ENCODE results near the gene SZRD1.

Gene SZRD1

DNA sequence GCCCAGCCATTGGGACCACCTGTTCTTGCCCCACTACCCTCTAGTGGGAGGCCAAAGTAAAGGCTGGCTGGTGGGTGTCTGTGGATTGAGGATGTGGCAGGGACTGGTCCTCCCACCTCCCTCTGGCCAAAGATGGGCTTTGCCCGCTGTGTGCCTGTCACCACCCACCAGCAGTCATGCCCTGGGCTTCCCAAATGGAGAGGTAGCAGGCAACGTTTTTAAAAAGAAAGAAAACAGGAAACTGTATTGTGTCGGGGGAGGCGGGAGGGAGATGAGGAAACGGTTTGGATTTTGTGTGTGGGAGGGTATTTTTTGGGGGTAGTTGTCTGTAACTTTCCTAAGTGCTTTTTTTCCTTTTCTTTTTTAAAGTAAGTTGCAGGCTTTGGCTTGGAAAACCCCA, 30.1 kb downstream of the SZRD1 start:
- no peak for DNase-seq

DNA sequence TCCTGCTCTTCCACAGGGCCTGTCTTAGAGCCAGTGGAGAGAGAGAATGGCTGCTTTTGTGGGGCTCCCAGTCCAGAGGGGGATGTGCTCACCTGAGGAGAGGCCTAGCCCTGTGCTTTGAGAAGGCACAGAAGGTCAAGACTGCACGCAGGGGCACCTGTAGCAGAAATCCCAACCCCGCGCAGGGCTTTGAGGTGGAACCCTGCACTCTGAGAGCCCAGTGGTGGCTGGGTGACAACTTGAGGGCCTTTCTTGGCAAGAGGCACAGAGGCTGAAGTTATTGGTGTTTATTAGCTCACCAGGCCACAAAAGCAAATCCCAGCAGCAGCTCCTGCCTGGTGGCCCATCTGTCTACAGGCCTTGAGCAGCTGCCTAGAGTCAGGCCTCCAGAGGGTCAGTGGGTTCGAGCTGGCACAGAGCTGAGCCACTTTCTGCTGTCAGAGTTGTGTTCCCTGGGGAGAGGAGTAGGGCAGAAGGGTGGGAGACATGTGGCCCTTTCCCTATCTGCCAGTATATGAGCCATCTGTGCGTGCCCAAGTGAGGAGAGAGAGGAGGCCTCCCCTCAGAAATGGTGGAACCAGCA, 31.4 kb downstream of the SZRD1 start:
- DNase-seq = no peak

DNA sequence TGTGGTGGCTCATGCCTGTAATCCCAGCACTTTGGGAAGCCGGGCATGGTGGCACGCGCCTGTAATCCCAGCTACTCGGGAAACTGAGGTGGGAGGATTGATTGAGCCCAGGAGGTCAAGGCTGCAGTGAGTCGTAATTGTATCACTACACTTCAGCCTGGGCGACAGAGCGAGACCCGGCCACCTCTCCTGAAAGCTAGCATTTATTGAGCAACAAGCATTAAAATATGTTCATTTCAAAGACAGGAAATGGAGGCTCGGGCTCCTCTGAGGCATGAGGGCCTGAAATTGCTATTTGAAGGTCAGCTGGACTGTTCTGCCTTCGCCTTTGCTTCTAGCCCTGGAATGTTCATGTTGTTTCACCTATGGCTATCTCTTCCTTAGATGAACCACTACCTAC, 35.7 kb downstream of the SZRD1 start:
- DNase-seq = no peak

DNA sequence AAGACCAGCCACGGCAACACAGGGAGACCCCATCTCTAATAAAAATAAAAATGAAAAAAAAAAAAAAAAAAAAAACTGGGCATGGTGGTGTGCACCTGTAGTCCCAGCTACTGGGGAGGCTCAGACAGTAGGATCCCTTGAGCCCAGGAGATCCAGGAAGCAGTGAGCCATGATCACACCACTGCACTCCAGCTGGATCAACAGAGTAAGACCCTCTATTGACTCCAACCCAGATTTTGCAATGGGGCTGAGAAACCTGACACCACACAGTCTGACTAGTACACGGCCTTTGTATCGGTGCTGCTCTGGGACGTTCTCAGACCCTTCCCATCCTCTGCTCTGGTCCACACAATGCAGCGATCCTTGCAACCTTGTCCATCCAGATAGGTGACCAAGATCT, 38.4 kb downstream of the SZRD1 start:
- DNase-seq = no peak

DNA sequence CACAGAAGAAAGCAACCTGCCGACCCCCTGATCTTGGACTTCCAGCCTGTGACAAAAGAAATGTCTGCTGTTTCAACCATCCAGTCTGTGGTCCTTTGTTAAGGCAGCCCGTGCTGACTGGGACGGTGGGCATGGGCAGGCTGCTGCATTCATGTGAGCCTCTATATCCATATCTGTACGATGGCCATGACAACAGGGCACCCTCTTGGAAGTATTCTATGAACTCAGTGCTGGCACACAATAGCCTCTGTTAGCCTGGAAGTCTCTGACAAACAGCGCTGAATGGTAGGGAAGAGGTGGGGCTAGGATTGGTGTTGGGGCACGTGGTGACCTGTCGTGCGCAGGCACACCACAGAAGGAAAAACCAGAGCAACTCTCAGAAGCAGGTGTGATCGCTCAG, 39.8 kb downstream of the SZRD1 start:
- DNase-seq = no peak

DNA sequence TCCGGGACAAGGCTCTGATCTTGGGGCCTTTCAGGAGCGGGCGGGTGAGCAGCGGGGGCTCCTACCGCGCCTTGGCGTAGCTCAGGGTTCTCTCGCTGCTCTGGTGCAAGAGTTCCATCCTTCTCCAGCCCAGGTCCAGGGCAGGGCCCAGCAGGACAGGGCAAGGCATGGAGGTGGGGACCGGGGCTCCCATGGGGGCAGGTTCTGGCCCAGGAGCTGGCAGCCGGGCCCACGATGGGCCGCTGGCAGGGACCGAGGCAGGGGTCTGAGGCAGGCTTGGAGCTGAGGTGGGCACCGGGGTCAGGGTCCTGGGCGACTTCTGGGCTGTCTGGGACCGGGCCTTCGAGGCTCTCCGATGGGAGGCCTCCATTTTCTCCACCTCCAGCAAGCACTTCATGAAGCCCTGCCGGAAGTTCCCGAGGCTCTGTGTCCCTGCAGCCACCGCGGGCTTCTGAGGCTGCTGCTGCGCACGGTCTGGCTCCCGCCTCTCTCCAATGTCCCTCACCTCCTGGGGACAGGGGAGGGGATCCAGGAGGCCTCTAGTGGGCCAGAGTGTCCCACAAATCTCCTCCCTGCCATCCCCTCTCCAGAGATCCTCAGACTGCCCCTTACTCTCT, 42.6 kb downstream of the SZRD1 start:
- DNase-seq = no peak

DNA sequence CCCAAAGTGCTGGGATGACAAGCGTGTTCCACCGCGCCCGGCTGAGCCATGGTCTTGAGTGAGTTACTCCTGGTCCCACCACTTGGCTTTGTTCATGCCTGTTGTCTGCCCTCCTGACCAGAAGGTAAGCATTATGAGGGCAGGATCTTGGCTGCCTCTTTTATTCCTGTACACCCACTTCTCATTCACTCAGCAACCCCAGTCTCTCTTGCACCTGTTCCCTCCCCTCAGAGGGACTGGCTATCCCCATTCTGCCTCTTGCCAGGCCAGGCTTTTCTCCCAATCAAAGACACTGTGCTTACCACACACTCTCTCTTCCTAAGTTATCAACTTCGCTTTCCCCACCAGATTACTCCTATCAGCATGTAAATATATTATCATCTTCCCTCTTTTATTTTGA, 43.8 kb downstream of the SZRD1 start:
- no peak for DNase-seq

DNA sequence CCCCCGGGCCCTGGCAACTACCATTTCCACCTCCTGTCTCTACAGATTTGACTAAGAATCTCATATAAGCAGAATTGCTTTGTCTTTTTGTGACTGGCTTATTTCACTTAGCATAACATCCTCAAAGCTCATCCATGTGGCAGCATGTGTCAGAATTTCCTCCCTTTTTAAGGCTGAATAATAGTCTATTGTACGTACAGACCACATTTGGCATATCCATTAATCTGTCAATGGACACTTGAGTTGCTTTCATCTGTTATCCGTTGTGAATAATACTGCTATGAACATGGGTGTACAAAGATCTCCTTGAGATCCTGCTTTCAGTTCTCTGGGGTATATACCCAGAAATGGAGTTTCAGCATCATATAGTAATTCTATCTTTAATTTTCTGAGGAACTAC, 46.1 kb downstream of the SZRD1 start:
- DNase-seq = no peak

DNA sequence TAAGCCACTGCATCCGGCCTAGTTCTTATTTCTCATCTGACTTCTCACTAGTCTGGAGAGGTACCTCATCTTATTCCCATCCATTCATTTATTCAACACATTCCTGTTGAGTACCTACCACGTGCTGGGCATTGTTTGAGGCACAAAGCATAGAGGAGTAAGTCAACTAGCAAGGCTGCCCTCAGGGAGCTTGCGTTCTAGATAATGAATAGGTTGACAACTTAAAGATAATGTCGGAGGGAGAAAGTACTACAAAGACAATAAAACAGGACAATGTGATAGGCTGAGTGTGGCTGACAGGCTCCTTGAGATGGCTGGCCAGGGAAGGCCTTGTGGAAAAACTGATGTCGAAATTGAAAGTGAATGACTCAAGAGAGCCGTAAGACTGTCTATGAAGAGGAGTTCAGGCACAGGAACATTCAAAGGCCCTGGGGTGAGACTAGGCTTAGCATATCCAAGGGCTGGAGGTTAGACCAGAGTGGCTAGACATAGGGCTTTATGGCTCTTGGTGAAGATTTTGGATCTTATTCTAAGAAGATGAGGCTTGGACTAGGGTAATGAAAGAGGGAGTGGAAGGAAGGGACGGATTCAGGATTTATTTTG, 51.9 kb downstream of the SZRD1 start:
- DNase-seq = no peak

DNA sequence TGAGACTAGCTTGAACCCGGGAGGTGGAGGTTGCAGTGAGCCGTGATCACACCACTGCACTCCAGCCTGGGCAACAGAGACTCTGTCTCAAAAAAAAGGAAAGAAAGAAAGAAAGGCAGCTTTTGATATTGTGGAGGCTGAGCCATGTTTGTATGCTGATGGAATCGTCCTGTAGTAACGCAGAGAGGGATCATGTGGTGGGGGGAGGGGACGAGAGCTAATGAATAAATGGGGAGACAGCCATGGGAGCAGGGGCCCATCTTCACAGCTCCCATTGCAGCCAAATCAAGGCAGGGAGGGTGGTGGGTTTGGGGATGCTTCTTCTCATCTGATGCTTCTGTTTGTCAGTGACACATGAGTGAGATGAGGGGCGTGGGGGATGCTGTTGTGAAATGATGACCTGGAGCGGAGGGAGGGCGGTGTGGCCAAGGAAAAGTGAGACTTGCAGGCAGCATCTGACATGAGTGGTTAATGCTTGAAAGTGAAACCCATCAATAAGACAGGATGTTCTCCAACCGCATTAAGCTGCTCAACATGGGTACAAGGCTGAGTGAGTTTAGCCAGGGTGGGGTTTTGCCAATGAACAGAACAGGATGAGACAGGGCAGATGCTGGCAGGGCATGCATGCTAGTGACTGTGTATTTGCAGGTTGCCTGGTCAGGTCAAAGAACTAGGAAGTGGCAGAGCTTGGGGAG, 53.5 kb downstream of the SZRD1 start:
- DNase-seq = peak; percentile 29 to 53

GRCh38 chr1:16421201-16421600, 54.2 kb downstream of the SZRD1 start:
- no peak for DNase-seq

DNA sequence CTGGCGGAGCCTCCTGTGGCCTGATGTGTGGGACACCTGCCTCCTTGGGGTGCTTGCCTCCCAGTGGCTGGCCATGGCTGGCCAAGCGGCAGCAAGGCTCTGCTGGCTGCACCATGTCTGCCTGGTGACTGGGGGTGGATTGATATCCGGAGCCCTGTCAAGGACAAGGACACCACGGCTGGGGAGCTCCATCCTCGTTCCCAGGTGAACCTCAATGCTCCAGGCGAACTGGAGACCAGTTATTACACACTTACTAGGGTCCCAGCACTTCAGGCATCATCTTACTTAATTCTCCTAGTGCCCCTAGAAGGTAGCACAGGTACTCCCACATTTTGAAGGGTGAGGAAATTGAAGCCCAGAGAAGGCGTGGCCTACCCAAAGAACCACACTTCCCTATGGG, 55.0 kb downstream of the SZRD1 start:
- DNase-seq = no peak

DNA sequence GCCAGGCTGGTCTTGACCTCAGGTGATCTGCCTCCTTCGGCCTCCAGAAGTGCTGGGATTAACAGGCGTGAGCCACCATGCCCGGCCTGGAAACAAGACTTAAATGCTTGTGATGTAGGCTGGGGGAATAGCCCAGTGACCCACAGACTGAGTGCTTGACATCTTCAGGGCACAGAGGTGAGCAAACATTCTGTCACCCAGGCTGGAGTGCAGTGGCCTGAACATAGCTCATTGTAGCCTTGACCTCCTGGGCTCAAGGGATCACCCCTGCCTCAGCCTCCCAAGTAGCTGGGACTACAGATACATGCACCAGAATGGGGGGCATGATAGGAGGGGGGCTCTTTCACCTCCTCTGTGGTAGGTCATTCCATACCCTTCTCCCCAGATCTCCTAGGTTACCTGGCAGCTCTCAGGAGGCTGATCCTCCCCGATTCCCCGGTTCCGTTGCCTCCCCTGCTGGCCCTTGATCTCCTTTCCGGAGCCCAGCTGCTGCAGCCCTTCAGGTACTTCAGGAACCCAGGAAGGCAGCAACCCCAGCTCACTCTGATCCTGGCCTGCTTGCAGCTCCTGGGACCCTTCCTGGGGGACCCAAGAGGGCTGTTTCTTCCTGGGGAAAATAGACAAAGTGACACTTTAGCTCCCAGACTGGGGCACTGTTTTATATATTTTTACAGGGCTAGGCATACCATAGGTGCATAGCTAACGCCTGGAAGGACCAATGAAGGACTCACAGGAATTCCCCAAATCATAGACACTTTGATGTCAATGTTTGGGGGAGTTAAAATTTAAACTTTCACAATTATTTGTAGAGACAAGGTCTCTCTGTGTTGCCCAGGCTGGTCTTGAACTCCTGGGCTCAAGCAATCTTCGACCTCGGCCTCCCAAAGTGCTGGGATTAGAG, 58.3 kb downstream of the SZRD1 start:
- no peak for DNase-seq

- DNase-seq = no peak
These were observed 63.6 kb downstream of the SZRD1 start for GRCh38 chr1:16430606-16431005.

GRCh38 chr1:16433030-16433429, 66.0 kb downstream of the SZRD1 start:
- DNase-seq = no peak

DNA sequence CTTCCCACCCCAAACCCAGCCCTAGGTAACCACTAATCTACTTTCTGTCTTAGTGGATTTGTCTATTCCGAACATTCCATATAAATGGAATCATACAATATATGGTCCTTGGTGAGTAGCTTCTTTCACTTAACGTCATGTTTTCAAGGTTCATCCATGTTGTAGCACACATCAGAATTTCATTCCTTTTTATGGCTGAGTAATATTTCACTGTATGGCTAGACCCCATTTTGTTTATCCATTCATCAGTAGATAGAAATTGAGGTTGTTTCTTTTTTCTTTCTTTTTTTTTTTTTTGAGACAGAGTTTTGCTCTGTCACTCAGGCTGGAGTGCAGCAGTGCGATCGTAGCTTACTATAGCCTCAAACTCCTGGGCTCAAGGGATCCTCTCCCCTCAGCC, 67.0 kb downstream of the SZRD1 start:
- no peak for DNase-seq

GRCh38 chr1:16434501-16434900, 67.5 kb downstream of the SZRD1 start:
- no peak for DNase-seq

- no peak for DNase-seq
These were observed 70.0 kb downstream of the SZRD1 start, which contains the start of gene SPATA21 for GRCh38 chr1:16436946-16437474. SPATA21 (minus strand) TSS chr1:16437424; CDS start chr1:16431371, 6,053 bp downstream.

DNA sequence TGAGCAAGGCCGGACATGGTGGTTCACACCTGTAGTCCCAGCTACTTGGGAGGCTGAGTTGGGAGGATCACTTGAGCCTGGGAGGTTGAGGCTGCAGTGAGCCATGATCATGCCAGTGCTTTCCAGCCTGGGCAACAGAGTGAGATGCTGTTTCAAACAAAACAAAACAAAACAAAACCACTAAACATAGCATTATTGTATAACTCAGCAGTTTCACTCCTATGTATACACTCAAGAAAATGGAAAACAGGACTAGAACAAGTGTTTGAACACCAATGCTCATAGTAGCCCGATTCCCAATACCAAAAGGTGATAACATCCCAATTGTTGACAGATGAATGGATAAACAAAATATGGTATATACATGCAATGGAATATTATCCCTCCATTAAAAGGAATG, 71.5 kb downstream of the SZRD1 start:
- no peak for DNase-seq

- DNase-seq = no peak
These were observed 71.9 kb downstream of the SZRD1 start for GRCh38 chr1:16438924-16439323.

DNA sequence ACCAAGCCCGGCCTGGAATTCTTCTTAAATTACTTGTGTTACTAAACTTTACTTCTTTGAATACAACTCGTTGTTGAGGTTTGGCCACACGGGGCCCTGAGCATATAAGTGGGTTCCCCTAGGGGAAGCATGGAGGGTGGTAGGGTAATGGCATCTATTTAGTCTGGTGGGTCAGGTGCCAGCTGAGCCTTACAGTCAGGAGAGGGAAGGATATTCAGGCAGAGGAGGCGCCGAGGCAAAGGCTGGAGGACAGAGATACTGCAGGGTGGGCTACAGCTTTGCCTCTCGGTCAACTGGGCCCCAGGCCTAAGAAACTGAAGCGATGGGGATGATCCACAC, 73.1 kb downstream of the SZRD1 start:
- no peak for DNase-seq

DNA sequence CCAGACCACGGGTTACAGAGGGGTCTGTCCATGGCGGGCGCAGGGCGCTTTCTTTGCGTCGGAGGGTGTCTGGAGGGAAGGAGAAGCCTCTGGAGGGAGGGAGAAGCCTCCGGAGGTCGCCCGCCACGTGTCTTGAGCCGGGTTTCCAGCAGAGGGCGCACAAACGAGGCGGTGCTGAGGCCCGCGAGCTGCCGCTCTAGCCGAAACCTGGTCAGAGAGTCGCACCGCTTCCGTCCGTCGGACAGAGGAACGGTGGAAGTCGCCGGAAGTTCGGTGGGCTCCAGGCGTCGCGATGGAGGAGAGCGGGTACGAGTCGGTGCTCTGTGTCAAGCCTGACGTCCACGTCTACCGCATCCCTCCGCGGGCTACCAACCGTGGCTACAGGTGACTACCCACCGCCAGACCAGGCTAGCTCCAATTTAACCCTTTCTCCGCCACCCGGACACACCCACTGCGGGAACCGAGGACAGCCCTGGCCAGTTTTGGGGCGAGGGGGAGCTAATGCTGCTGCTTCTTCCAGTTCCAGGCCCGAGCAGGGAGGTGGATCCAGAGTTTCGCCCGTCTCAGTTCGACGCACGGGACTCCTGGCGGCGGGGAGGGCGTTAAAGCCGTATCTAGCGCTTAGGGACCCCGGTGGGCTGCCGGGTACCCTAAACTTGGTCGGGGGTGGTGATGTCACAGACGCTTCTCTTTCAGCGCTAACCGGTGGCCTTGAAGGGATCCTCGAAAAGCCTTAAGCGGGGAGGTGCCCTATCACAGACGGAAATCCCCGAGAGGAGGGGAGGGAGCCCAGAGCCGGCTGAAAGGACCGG, 73.6 kb downstream of the SZRD1 start, which contains the start of gene NECAP2:
Gene NECAP2 (plus strand): TSS at position 255 of the 812 bp plus-strand sequence. CDS start 38 bp downstream, at position 293.
- DNase-seq = peak; percentile 88 to 96

All from stimulated activated CD4-positive, alpha-beta T cell treated with anti-CD3 and anti-CD28 coated beads, Interleukin-4, amount 100 ng/mL, for 4 hours (primary cell).